ENCODE data around the gene MFAP2. TPM values are rescaled to one million over a fixed set of nuclear protein-coding genes. Genes with fewer than 3 reads are reported as not detected.

The MFAP2 gene, protein sequence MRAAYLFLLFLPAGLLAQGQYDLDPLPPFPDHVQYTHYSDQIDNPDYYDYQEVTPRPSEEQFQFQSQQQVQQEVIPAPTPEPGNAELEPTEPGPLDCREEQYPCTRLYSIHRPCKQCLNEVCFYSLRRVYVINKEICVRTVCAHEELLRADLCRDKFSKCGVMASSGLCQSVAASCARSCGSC
- total RNA-seq (2022; extraction: Qiagen RNA extraction), result 0.34 to 1.00 TPM (median 0.88 TPM) in 5 replicates

GRCh38 chr1:16980473-16981268 lies at the start of gene MFAP2:
Gene MFAP2 (minus strand): TSS chr1:16980620. CDS start chr1:16978273, 2,347 bp downstream.

GRCh38 chr1:17011439-17012307 lies 31.3 kb upstream of the MFAP2 start, which contains the start of gene ATP13A2:
Gene ATP13A2 (minus strand): TSS chr1:17011928. CDS start chr1:17011738, 190 bp downstream.

Other genes starting within 250 kb of the MFAP2 start
- gene RNU1-4, start 240.1 kb downstream of the MFAP2 start, total RNA-seq (2022; extraction: Qiagen RNA extraction), result not detected in 5 replicates
- not detected in 5 replicates for gene RNU1-2, start 84.6 kb downstream of the MFAP2 start, total RNA-seq (2022; extraction: Qiagen RNA extraction)
- gene CROCC, start 58.7 kb downstream of the MFAP2 start, total RNA-seq (2022; extraction: Qiagen RNA extraction), result 5.9 to 10.1 TPM (median 8.2 TPM) in 5 replicates
- gene ATP13A2, start 31.3 kb upstream of the MFAP2 start, total RNA-seq (2022; extraction: Qiagen RNA extraction), result 22.7 to 31.8 TPM (median 27.1 TPM) in 5 replicates
- 102 to 109 TPM (median 106 TPM) in 5 replicates for gene SDHB, start 73.4 kb upstream of the MFAP2 start, total RNA-seq (2022; extraction: Qiagen RNA extraction)
- 0.86 to 1.1 TPM (median 1.0 TPM) in 5 replicates for gene PADI2, start 138.8 kb upstream of the MFAP2 start, total RNA-seq (2022; extraction: Qiagen RNA extraction)
- 1.3 to 2.0 TPM (median 1.5 TPM) in 5 replicates for gene PADI1, start 224.5 kb upstream of the MFAP2 start, total RNA-seq (2022; extraction: Qiagen RNA extraction)